Activated gamma-delta T cell (primary cell): ENCODE data around the gene ADGRD1.
"Not testable (repeated sequence)": the region's sequence is repeated elsewhere in the genome, so short reads cannot be mapped to it uniquely, and the experiment has no call there.

Experiments
- DNase-seq: peaks from one replicate; lab custom pipeline; 2025; lab: John Stamatoyannopoulos, UW

The ADGRD1 gene

DNA sequence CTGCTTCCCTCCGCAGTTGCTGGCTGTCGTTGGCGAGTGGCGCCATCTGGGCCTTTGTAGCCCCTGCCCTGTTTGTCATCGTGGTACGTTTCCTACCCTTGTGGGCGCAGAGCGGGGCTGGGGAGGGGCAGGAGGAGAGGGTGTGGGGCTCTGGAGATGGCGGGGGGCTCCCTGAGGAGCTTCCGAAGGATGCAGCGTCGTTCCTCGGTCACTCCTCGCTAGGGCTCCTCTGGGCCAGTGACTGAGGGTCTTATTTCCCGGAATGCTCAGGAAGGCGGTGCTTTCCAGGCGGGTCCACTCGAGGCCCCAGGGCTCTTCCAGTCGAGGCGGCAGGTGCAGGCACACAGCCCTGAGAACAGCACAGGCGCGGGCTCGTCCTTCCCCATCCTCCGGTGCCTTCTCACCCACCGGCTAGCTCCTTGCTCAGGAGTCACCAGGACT lies 167.1 kb downstream of the ADGRD1 start:
- DNase-seq, result no peak

DNA sequence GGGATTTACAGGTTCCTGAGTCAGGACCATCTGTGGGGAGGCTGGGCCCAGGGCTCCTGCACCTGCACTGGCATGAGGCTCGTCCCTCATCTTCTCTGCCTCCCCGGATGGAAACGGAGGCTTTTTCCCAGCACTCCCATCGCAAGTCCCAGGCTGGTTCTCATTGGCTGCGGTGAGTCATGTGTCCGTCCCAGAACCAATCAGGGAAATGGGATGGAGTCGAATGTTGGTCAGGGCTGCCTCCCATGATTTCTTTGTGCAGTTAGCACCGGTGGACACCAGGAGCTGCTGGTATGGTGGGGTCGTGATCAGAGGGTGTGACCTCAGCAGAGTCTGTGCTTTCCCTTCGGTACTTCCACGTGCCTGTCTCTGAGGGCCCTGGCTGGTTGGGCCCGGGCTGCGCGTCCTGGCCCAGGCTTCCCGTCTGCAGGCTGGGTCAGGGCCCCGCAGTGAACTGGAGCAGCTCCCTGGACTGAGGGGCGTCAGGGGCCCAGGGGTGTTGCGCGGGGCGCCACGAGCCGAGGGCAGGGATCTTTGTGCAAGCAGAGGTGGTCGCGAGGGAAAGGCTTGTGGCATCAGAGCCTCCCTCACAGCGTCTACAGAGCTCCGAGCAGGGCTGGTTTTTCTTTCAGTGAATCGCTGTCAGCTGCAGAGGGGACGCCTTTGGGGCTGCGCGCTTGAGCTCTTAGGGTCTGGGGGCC lies 168.1 kb downstream of the ADGRD1 start:
- no peak for DNase-seq

DNA sequence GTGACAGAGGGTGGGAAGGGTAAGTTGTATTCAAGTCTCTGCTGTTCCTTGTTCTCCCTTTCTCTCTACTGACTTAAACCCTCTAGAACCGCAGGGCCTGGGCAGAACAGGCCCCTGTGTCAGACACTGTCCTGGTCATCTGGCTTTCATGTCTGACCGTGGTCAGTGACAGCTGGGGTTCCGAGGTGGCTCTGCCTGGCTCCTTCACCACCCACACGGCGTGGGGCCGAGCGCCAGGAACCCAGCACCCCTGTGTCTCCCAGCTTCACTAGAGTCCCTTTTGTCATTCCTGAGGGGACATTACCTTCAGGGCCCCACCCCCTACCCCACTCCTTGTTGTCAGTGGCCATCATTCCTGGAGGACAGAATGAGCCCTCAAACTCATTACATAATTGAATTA lies 168.9 kb downstream of the ADGRD1 start:
- no peak for DNase-seq

DNA sequence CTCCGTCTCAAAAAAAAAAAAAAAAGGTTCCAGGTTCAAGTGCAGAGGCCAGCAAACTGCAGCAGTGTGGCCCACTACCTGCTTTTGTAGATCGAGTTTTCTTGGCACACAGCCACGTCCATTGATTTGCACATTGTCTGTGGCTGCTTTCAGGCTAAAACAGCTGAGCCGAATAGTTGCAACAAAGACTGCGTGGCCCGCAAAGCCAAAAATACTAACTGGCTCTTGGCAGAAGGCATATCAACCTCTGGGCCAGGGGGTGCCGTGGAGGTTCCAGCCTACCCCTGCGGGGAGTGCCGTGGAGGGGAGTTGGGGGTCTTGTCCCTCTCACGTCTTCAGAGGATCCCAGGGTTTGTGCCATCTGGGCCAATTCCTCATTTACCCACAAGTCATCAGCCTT lies 170.1 kb downstream of the ADGRD1 start:
- DNase-seq, result no peak

DNA sequence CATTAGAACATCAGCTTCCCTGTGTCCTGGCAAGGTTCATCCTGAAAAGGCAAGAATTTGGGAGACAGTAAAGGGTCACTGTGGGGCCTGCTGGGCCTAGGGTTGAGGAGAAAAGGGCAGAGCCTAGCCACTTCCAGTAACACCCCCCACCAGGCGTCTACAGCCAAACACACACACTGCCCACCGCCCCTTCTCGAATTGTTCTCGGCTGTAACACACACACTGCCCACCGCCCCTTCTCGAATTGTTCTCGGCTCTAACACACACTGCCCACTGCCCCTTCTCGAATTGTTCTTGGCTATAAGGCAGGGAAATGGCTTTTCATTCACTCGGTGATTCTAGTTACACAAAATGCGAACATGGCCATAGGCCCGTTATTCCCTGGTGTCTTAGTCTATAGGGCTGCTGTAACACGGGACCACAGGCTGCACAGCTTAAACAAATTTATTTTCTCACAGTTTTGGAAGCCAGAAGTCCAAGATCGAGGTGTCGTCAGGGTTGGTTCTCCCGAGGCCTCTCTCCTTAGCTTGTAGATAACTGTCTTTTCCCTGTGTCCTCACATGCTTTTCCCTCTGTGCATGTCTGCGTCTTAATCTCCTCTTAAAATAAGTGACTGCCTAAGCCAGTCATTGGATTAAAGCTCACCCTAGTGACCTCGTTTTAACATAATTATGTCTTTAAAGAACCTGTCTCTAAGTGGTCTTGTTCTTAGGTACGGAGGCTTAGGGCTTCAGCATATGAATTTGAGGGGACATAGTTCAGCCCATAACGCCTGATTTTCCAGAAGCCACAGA lies 171.0 kb downstream of the ADGRD1 start:
- DNase-seq, result no peak

DNA sequence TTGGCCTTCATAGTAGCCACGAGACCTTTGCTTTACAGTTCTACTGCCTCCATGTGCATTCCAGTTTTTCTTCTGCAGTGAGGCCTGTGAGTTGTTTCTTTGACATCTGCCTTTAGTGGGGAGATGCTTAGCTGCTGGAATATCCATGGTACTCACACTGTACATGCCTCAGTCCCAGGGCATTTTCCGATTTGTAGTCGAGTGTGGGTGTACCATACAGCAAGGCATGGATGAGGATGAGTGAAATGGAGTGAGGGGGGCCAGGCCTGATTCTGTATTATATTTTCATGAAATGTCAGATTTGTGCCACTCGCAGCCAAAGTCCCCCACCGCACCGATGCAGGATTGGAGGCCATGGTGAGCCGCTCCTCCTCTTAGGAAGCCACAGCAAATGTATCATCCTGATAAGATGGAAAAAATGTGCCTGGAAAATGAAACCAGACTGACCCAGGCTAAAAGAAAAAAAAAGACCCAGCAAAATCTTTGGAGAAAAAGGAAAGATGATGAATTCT lies 173.0 kb downstream of the ADGRD1 start:
- no peak for DNase-seq

DNA sequence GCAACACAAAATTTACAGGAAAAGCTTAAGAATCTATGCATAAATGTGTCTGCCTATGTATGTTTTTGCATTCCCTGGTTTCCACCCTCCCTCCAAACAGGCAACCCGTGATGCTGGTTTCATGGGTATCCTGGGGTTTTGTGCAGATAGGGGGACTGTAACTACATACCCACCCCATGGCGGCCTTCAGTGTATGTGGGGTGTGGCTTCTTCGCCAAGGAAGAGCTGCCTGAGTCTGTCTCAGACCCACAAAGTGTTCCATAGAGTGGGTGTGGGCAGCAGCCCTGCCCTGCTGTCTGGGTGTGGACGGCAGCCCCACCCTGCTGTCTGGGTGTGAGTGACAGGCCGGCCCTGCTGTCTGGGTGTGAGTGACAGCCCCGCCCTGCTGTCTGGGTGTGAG lies 174.8 kb downstream of the ADGRD1 start:
- DNase-seq, result no peak

DNA sequence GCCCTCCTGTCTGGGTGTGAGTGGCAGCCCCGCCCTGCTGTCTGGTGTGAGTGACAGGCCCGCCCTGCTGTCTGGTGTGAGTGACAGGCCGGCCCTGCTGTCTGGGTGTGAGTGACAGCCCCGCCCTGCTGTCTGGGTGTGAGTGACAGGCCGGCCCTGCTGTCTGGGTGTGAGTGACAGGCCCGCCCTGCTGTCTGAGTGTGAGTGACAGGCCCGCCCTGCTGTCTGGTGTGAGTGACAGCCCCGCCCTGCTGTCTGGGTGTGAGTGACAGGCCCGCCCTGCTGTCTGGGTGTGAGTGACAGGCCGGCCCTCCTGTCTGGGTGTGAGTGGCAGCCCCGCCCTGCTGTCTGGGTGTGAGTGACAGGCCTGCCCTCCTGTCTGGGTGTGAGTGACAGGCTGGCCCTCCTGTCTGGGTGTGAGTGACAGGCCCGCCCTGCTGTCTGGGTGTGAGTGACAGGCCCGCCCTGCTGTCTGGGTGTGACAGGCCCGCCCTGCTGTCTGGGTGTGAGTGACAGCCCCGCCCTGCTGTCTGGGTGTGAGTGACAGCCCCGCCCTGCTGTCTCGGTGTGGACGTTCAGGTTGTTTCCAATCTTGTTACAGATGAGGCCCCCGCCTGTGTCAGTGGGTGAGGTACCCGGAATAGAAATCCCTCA lies 175.4 kb downstream of the ADGRD1 start:
- not testable (repeated sequence) for DNase-seq

DNA sequence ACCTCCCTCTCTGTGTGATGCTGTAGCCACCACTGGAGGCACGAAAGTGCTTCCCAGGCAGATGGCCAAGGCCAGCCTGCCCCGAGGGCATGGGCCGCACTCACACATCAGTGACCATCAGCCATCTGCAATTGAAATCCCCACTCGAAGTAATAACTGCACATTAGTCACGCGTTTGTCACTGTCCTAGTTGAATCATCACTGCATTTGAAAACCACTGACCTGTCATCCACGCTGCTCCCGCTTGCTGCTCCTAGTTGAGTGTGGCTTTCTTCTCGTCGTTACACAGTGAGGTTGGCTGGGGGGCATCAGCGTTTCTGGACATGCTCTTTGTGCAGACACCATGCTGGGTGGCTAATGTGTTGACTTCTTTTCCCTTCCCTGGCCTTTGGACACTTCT lies 176.1 kb downstream of the ADGRD1 start:
- DNase-seq, result no peak

DNA sequence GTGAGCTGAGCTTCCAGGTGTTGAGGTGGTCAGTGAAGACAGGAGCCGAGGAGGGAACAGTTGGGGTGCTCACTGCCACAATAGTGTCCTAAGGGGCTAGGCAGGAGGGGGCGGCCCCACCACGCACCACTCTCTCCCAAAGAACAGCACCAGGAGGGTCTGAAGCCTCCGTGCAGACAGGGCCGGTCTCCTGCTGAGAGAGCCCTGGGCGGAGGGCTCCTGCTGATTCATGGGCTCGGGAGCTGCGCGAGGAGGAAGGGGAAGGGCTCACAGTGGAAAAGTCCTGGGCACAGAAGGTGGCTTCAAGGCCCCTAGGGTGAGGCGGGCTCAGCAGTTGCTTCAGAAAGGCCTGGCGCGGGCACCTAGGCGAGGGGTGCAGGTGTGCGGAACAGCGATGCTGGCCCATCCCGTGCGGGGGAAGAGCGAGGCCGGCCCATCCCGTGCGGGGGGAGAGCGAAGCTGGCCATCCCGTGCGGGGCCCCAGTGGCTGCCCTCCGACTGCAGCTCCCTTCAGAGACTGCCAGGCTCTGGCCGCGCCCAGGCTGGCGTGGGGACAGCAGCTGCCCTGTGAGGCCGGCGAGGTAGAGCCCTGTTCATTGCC lies 176.7 kb downstream of the ADGRD1 start:
- no peak for DNase-seq

DNA sequence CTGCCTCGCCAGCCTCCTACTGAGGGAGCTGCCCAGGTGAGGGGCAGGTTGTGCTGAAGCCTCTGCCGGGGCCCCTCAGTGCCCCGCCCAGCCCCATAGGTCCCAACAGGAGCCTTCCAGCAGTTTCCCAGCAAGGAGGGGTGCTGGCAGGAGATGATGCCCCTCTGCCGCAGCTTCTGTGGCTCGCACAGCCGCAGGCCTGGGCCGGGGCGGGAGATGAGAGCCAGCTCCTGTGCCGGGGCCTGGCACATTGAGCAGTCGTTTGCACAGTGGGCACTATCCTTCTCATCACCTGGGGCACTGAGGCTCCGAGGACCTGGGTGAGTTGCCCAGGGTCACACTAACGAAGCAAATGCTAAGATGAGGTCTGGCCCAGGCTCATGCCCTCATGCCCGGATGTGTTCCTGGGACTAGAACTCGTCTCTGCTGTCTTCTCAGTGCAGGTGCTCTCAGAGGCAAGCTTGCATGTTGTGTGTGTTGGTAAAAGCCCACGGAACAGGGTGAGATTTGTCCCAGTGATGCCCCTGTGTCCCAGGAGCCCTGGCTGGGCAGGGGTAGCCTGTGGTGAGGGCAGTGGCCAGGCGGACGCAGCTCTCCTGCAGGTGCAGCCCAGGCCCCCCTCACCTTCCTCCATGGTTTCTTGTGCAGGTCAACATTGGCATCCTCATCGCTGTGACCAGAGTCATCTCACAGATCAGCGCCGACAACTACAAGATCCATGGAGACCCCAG lies 177.5 kb downstream of the ADGRD1 start:
- DNase-seq, result no peak

DNA sequence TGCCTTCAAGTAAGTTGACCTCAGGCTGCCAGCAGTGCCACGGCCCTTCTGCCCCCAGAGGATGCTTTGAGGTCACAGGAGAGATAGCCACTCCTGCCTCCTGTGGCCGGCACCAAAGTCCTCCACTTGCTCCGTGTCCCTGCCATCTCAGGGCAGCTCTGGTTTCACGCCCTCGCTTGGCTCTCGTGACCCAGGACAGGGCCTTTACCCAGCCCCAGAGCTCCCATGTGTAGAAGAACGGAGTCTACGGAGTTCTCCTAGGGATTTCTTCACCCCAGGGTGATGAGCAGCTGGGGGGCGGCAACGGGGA lies 178.1 kb downstream of the ADGRD1 start:
- no peak for DNase-seq

DNA sequence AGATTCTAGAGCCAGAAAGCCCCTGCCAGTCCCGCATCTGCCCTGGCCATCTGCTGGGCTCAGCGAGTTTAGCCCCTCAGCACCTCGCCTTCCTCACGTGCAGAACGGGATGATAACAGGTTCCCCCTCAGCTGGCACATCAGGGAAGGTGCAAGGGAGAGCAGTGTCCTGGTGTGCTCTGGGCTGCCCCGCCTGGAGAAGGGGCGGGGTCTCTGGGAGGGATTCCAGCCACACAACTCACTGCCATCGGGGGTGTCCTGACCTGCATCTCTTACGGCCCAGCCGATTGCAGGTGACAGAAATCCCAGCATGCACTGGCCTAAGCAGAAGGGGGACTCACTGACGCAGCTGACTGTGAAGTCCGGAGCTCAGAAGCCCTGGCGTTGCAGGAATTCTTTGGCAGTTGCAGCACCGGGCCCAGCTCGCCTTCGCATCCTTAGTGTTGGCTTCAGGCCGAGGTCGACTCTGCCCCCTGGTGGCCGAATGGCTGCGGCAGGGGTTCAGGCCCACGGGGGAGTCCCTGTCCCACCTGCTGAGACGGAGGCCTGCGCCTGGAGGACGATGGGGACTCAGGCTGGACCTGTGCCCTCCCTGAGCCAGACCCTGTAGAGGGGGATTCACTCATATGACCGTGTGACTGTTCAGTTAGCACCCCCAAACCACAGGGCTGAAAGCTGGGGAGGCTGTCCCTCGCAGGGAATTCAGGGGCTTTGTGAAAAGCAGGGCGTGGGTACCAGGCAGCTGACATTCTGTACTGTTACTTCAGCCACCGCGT lies 178.6 kb downstream of the ADGRD1 start:
- DNase-seq, result no peak

DNA sequence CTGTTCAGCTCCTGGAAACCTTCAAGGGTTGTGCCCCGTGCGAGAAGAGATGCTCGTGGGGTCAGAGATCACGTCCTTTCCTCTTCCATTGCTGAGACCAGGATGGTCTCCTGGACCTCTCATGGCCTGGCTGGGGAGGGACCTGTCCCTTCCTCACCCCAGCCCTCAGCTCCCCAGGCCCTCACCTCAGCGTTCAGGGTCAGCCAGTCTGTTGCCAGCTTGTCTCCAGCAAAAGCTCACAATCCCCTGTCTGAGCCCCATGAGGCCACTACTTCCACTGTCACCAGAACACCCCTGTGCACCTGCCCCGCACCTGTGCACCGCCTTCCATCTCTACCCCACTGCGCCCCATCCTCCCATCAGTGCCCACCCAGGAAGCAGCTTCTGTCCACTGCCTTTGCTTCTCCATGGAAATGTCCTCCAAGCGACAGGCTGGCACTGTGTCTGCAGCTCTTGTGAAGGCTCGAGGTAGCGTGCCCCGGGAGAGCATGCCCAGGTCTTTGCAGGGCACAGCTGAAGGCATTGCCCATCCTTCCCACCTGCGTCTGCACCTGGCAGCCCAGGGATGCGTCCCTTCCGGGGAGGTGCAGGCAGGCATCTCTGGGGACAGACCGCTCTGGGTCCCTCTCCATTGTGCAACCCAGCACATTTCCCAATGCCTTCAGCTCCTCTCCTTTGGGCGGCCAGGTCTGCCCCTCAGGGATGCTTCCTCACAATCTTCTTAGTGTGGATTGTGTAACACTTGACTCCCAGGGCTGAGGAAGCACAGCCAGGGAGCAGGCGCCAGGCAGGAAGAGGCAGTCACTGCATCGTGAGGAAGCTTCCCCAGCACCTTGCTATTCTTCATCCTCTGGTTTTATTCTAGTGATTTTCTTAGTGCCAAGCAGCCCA lies 179.6 kb downstream of the ADGRD1 start:
- no peak for DNase-seq

DNA sequence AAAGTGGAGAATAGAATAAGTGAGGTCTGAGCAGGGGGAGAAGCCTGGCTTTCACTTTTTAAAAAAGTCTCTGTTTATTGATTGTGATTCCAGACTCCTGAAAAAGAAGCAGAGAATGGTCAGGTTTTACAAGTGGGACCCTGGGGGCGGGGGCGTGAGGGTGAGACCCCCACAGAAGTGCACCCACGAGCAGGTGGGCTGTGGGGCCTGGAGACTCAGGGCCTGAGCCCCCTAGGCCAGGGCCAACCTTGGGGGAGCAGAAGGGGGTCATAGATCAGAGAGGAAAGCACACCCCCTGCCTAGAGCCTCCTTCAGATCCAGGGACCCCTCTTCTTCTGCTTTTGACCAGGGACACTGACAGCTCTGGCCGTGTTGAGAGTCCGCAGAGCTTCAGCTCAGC lies 180.3 kb downstream of the ADGRD1 start:
- DNase-seq, result no peak

DNA sequence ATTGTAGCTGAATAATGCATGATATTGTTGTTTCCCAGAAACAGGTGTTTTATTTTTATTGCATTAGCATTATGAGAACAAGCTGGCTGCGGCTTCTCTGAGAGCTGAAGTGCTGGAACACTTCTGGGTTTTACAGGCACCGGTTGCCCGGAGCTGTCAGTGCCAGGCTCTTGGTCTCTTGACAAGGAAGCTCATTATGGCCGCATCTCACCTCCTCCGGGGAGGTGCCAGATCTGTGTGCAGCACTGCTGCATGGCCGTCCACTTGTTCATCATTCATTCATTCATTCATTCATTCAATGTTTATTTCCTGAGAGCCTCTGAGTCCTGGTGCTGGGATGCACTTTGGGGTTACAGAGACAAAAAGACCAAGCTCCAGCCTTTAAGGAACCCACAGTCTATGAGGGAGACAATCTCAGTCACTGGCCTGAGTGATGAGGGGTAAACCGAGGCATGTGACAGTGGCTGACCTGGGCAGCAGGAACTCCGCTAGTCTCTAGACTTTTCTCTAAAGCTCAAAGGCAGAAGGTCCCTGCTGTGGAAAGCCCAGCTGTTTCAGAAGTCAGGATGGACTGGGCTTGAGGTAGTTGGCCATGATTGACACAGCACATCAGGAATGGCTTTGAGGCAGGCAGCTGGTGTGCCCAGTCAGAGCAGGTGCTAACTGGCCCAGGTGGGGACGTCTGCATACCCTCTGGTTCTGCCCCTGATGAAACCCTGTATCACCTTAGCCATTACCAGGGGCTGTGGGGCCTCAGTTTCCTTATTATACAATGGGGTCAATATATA lies 181.0 kb downstream of the ADGRD1 start:
- no peak for DNase-seq

DNA sequence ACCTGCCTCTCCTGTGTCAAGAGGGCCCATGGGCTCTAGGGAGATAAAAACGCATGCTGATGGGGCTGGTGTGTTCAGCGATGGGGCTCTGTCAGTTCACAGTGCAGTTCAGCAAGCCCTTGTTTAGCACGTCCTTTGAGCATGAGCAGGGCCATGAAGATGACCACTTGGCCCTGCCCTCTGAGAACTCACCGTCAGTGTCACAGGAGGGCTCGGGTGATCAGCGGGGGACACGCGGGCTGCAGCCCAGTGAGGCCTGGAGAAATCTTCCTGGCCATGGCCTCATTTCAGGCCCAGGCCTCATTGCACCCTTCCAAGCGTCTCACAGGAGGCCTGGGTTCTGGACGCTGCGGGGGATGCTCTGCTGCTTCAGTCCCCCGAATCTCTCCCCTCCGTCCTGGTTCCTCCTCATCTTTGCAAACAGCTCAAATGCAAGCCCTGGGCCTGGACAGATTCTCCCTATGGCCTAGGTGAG lies 181.6 kb downstream of the ADGRD1 start:
- no peak for DNase-seq

DNA sequence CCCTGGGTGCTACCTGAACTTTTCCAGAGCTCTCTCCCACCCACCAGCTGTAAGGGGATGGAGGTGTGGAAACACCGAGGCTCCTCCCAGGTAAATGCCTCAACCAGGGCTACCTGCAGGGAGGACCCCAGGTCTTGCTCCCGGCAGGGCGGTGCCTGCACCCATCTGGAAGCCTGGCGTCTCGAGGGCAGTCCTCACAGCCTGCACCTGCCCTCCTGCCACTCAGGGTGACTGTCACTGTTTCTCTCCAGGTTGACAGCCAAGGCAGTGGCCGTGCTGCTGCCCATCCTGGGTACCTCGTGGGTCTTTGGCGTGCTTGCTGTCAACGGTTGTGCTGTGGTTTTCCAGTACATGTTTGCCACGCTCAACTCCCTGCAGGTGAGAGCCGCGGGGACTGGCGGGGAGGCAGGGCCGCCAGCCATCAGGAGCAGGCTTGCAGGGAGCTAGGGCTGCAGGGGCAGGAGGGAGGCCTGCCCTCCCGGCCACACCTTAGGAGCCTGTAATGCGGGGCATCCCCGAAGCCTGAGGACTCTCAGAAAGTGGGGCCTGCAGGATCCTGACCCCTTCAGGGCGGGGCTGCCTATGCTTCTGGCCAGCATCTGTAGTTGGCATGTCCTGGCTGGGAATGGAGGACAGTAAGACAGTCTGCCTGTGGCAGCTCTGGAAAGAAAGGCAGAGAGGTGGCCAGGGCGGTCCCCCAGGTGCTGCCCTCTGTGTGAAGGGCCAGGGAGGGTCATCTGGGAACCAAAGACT lies 182.3 kb downstream of the ADGRD1 start:
- no peak for DNase-seq
